VCaP (cell line): ENCODE results near the gene CHI3L1.

Experiments
- H3K27ac ChIP-seq: fragments of 450-650 bp; 2 replicates; pipeline ENCODE4 v1.5.1; 2017
- TF ChIP-seq, protein P1 (sequence below): fragments of 450-650 bp; conservative IDR thresholded peaks from 2 replicates; pipeline ENCODE4 v1.5.1; 2017; ENCODE audit warnings: mild to moderate bottlenecking, moderate library complexity

The CHI3L1 gene

DNA sequence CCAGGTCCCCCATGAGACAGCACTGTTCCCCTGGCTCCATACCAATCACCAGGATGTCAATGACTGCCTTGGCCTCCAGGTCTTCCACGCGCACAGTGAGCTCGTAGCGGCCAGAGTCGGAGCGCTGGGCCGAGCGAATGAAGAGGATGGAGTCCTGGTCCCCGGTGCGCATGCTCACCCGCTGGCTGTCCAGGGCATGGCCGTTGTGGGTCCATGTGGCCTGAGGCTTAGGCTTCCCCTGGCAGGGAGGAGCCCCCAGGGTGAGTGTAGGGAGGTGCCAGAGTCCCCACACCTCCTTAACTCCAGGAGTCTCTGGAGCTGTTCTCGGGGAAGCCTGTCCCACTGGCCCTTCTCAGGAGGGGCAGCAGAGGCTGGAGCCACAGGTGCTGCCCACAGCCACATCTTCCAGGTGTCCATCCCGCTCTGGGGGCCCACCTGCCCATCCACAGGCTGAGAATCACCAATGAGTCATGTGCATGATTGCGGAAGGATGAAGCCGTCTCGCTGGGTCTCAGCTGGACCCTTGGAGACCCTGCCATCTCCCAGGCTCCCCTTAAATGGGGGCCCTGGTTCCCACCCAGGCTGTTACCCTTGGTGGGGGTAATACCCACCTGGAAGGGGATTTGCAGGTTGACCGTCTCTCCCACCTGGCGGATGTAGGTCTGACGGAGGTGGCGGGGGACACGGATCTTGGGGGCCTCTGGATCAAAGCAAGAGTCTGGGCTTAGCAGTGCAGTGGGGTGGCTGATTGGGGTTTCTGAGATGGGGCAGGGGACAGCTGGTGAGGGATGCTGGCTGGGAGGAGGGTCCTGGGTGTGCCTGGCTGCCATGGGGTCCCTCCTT is 14.9 kb downstream of the CHI3L1 start:
- no peak overlapping the region for H3K27ac ChIP-seq
- TF ChIP-seq, protein P1, sequence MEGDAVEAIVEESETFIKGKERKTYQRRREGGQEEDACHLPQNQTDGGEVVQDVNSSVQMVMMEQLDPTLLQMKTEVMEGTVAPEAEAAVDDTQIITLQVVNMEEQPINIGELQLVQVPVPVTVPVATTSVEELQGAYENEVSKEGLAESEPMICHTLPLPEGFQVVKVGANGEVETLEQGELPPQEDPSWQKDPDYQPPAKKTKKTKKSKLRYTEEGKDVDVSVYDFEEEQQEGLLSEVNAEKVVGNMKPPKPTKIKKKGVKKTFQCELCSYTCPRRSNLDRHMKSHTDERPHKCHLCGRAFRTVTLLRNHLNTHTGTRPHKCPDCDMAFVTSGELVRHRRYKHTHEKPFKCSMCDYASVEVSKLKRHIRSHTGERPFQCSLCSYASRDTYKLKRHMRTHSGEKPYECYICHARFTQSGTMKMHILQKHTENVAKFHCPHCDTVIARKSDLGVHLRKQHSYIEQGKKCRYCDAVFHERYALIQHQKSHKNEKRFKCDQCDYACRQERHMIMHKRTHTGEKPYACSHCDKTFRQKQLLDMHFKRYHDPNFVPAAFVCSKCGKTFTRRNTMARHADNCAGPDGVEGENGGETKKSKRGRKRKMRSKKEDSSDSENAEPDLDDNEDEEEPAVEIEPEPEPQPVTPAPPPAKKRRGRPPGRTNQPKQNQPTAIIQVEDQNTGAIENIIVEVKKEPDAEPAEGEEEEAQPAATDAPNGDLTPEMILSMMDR: no peak

DNA sequence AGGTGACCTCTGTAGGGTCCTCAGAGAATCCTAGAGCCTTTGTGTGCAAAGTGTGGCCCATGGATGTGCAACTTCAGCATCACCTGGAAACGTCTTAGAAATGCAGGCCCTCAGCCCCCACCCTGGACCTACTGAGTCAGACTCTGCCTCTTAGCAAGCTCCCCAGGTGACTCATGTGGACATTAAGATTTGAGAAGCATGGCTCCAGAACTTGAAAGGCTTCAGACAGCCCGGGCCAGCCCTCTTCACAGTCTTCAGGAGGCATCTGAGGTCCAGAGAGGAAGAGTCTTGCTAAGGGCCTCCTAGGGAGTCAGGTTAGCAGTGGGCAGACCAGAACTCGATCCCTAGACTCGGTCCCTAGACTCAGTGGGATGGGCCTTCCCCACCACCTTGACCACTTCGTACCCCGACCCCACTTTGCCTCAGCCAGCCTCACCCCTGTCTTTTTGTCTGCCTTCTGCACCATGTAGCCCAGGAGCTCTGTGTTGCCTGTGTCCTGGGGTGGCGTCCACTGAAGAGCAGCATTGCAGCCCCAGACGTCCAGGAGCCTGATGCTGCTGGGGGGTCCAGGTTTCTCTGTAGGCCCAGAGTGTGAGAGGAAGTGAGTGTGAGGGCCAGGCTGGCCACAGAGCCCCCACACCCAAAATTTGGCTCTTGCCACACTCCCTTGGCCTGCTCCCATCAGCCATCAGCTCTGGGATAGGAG is 15.7 kb downstream of the CHI3L1 start:
- H3K27ac ChIP-seq: no peak overlapping the region

DNA sequence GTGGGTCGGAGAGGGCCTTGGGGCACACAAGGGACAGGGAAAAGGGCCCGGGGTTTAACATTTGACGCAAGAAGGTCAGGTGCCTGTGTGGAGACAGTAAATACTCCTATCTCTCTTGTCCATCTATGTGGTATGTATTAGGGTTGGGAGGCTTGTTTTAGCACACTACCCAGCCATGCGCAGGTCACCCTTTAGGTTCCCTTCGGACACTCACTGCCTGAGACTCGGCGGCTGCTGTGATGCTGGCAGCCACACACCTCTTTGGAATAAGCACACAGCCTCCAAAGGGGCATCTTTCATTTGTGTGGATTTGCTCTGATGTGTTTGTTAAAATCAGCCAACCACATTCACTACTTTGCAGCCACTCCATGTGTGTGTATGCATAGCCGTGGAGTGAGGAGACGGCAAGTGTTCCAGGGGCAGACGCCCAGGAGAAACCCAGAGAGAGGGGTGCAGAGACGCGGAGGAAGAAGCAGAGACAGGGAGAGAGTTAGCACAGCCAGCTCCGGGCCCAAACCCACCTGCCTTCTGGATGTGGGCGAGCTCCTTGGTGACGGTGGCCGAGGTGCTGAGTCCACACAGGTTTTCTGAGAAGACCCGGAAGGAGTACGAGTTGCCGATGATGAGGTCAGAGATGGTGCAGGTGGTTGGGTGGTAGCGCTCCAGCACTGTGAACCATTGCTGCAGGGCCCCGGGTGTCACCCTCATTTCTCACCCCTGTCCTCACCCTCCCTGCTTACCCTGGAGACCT is 16.6 kb downstream of the CHI3L1 start:
- TF ChIP-seq, protein P1: no peak

More for the DNA sequence above, 15.7 kb downstream of the CHI3L1 start:
- TF ChIP-seq, protein P1: no peak

DNA sequence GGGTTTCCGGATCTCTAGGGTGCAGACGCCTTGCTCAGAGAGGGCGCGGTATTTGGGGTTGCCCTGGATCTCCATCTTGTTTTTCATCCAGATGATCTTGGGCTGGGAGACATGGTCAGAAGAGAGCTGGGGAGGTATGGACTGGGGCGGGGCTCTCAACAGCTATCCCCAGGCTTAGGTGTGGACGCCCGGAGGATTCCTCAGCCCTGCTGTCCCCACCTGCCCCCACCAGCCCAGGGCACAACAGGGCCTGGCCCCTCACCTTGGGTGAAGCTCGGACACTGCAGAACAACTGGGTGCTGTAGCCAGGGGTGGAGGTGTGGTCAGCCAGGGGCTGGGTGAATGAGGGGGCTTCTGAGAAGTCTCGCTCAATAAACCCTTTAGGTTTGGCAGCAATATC is 17.5 kb downstream of the CHI3L1 start:
- TF ChIP-seq, protein P1: no peak
- no peak overlapping the region for H3K27ac ChIP-seq

More for the DNA sequence above, 16.6 kb downstream of the CHI3L1 start:
- H3K27ac ChIP-seq: no peak overlapping the region

DNA sequence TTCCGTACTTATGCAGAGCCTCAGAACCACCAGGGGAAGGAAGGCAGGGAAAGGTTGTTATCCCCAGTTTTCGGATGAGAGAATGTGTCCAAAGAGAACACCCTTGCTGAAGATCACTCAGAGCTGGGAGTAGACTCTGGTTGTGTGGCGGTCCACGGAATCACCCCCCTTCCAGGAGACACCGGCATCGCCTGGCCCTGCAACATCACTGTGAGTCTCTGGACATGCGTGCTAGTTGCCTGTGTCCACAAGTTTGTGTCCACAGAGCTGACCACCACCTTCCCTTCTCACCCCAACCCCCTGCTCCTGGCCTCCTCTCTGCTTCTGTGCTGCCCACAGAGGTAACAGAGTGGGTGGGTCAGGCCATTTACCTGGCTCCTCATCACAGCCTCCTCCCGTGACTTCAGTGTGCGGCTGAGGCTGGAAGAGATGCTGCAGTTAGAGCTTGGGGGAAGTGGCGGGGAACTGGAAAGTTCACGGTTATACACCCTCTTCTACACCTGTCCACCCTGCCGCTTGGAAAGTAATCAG is 18.2 kb downstream of the CHI3L1 start:
- no peak overlapping the region for H3K27ac ChIP-seq
- TF ChIP-seq, protein P1: no peak

DNA sequence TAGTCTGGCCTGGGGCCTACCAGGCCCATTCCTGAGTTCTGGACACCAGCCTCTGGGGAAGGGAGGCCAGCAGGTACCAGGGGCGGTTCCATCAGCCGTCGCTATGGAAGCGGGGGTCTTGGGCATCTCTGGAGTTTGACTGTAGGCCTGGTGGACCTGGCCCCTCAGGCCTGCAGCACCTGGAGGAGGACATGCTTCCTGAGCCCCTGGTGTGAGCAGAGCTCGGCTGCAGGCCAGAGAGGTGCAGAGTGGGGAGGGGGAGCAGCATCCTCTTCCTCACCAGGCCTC is 18.6 kb downstream of the CHI3L1 start:
- TF ChIP-seq, protein P1: no peak
- no peak overlapping the region for H3K27ac ChIP-seq
